K562 (cell line): ENCODE data around the gene CRIM1. TPM values are rescaled to one million over a fixed set of nuclear protein-coding genes. Genes with fewer than 3 reads are reported as not detected.

Experiments
- ATAC-seq: fragments of 200-7000 bp; cut with Tn5 transposase; 3 replicates; pipeline ENCODE4 v1.9.1; 2020; ENCODE audit warnings: moderate library complexity
- BruUV-seq: library from RNA; stranded (reverse); fragments of 400-500 nt; replicated peaks from 2 replicates; lab custom pipeline; 2021; lab: Mats Ljungman, UMichigan
- CTCF ChIA-PET: fragments of 300-600 bp; formaldehyde crosslinking; extraction: SDS; loops from one replicate; lab custom pipeline; 2021; ENCODE audit warnings: low intra/inter-chr PET ratio; lab: Yijun Ruan, JAX
- POLR2A ChIA-PET: fragments of 300-600, 350-650 bp; sonication (Branson Sonifier 250); formaldehyde crosslinking; extraction: SDS; loops from one replicate; lab custom pipeline; 2021; ENCODE audit warnings: antibody characterized with exemption, inconsistent platforms; lab: Yijun Ruan, JAX
- DNase-seq, 4 experiments: peaks; one replicate each; pipeline versions ENCODE4 v3.0.0 to v3.0.0-alpha.2; 2011 to 2018; ENCODE audit warnings: low spot score in 3 of 4, mixed read lengths in 3 of 4; ENCODE audit errors: extremely low read depth in 1 of 4
- FAIRE-seq: peaks from 2 replicates; lab custom pipeline; 2011; peaks lifted over from hg19 to GRCh38; lab: Jason Lieb, UNC
- H2AFZ ChIP-seq: 2 replicates; pipeline ENCODE4 v1.6.0; 2011; ENCODE audit warnings: low read depth, low read length, control low read depth, inconsistent platforms
- H3K27ac ChIP-seq: fragments of 200-600 bp; 3 replicates; pipeline ENCODE4 v1.8.0; 2011; ENCODE audit warnings: low read depth, mild to moderate bottlenecking, control low read depth, inconsistent platforms, low read length, moderate library complexity, mixed read lengths; ENCODE audit errors: extremely low read depth
- H3K27me3 ChIP-seq, 2 experiments: fragments of 300-600 bp in 1 of 2; 2 replicates in 1 of 2; 3 replicates in 1 of 2; pipeline versions ENCODE4 v1.6.0 to v1.8.0; 2011; ENCODE audit warnings: inconsistent platforms in 2 of 2, low read length in 2 of 2, mild to moderate bottlenecking in 1 of 2, mixed read lengths in 1 of 2, moderate library complexity in 1 of 2; ENCODE audit not compliant: control insufficient read depth in 2 of 2, insufficient read depth in 2 of 2
- H3K36me3 ChIP-seq: fragments of 300-600 bp; 3 replicates; pipeline ENCODE4 v1.8.0; 2011; ENCODE audit warnings: mild to moderate bottlenecking, low read length, inconsistent platforms; ENCODE audit not compliant: control insufficient read depth, insufficient read depth
- H3K4me1 ChIP-seq, 2 experiments: fragments of 200-600 bp in 1 of 2; replicated peaks in 1 of 2; 2 replicates in 1 of 2; 3 replicates in 1 of 2; pipeline versions ENCODE4 v1.5.1 to v1.8.0; 2011; ENCODE audit warnings: inconsistent platforms in 2 of 2, low read length in 2 of 2, mild to moderate bottlenecking in 1 of 2, mixed read lengths in 1 of 2, moderate library complexity in 1 of 2; ENCODE audit not compliant: control insufficient read depth in 2 of 2, insufficient read depth in 2 of 2
- H3K4me2 ChIP-seq: 2 replicates; pipeline ENCODE4 v1.6.1; 2011; ENCODE audit warnings: low read length, control low read depth, inconsistent platforms, mixed read lengths; ENCODE audit not compliant: insufficient read depth
- H3K4me3 ChIP-seq: fragments of 200-600 bp; sonication (generic), shearing (Covaris generic); 2 replicates; pipeline ENCODE4 v1.5.1; 2016; ENCODE audit warnings: control low read depth, inconsistent platforms
- H3K79me2 ChIP-seq: fragments of 200-600 bp; 3 replicates; pipeline ENCODE4 v1.8.0; 2011; ENCODE audit warnings: low read length, inconsistent platforms; ENCODE audit not compliant: control insufficient read depth, insufficient read depth
- H3K9ac ChIP-seq, 2 experiments: 2 replicates each; pipeline versions ENCODE4 v1.6.0 to v1.6.1; 2011; ENCODE audit warnings: low read depth in 2 of 2, low read length in 2 of 2, control low read depth in 1 of 2, inconsistent platforms in 1 of 2, mild to moderate bottlenecking in 1 of 2, mixed read lengths in 1 of 2; ENCODE audit not compliant: insufficient read depth in 1 of 2
- H3K9me1 ChIP-seq: one replicate; pipeline ENCODE4 v1.6.0; 2011; ENCODE audit warnings: inconsistent platforms, mild to moderate bottlenecking, low read length, moderate library complexity; ENCODE audit not compliant: control insufficient read depth, insufficient read depth
- H3K9me3 ChIP-seq: replicated peaks from 2 replicates; pipeline ENCODE4 v1.5.1; 2011; ENCODE audit warnings: low read depth, low read length, inconsistent platforms; ENCODE audit not compliant: control insufficient read depth, insufficient read depth
- H4K20me1 ChIP-seq: replicated peaks from 2 replicates; pipeline ENCODE4 v1.6.1; 2011; ENCODE audit warnings: low read length, inconsistent platforms, mixed read lengths; ENCODE audit not compliant: control insufficient read depth, insufficient read depth
- BCOR ChIP-seq: fragments of 450-650 bp; IDR thresholded peaks from 2 replicates; pipeline ENCODE4 v1.6.1; 2016
- FOXK1 ChIP-seq: sonication (generic); formaldehyde crosslinking; IDR thresholded peaks from 2 replicates; pipeline ENCODE4 v1.8.0; 2022; ENCODE audit warnings: missing genetic modification reagents, mild to moderate bottlenecking, borderline replicate concordance
- GTF2F1 ChIP-seq: IDR thresholded peaks from 2 replicates; pipeline ENCODE4 v1.6.1; 2011; ENCODE audit warnings: low read depth, low read length, improper control_type of control experiment
- HDGF ChIP-seq: fragments of 450-650 bp; IDR thresholded peaks from 2 replicates; pipeline ENCODE4 v1.6.1; 2016
- IRF9 ChIP-seq: fragments of 450-650 bp; IDR thresholded peaks from 2 replicates; pipeline ENCODE4 v1.6.1; 2016; ENCODE audit warnings: missing biosample characterization, missing genetic modification characterization
- MCM7 ChIP-seq, 2 experiments: fragments of 450-650 bp; IDR thresholded peaks; 2 replicates each; pipeline ENCODE4 v1.6.1; 2016 to 2018
- MED1 ChIP-seq: sonication (generic); formaldehyde crosslinking; IDR thresholded peaks from 2 replicates; pipeline ENCODE4 v1.8.1; 2023; ENCODE audit warnings: missing genetic modification reagents, borderline replicate concordance
- RBM25 ChIP-seq: fragments of 200-400 bp; formaldehyde crosslinking; IDR thresholded peaks from 2 replicates; pipeline ENCODE4 v1.6.1; 2018; ENCODE audit warnings: low read length, low read depth, moderate library complexity; ENCODE audit not compliant: severe bottlenecking
- ZKSCAN8 ChIP-seq: fragments of 200-800 bp; sonication (Bioruptor generic); IDR thresholded peaks from 2 replicates; pipeline ENCODE4 v1.6.1; 2016; ENCODE audit warnings: missing genetic modification characterization, missing compliant biosample characterization
- ZNF217 ChIP-seq: sonication (generic); formaldehyde crosslinking; IDR thresholded peaks from 2 replicates; pipeline ENCODE4 v1.8.0; 2022; ENCODE audit warnings: mild to moderate bottlenecking, missing genetic modification reagents
- ZNF347 ChIP-seq: fragments of 450-650 bp; formaldehyde crosslinking; IDR thresholded peaks from 2 replicates; pipeline ENCODE4 v1.4.0; 2020; ENCODE audit warnings: low read depth, mild to moderate bottlenecking, moderate library complexity
- ZNF408 ChIP-seq: fragments of 250-450 bp; sonication (Bioruptor Pico); IDR thresholded peaks from 2 replicates; pipeline ENCODE4 v1.4.0; 2020; ENCODE audit warnings: low read depth, mild to moderate bottlenecking, moderate library complexity
- WGBS: fragments of 100-300 bp; shearing (Covaris generic); methylation state at CpG from one replicate; pipeline ENCODE4 v1.1.6; 2016; ENCODE audit warnings: low coverage, mixed read lengths; ENCODE audit not compliant: insufficient coverage; ENCODE audit errors: missing lambda C conversion rate; 5-methylcytosine and 5-hydroxymethylcytosine counted together
- in situ Hi-C: fragments of 300-500 bp; cut with MboI; formaldehyde crosslinking; loops from 4 replicates; pipeline ENCODE4 v1.15.0; 2018; ENCODE audit warnings: inconsistent platforms, mixed read lengths
- intact Hi-C: fragments of 100-400 bp; cut with micrococcal nuclease; formaldehyde crosslinking; loops from 2 replicates; pipeline ENCODE4 v1.14.2; 2022
- polyA plus RNA-seq, 8 experiments: library from polyadenylated mRNA; depleted of rRNA in 4 of 8; stranded (reverse) in 5 of 8; unstranded in 3 of 8; fragments of >200 nt; fragmentation: Nextera tagmentation in 2 of 8; fragmentation: Illumina TruSeq in 1 of 8; extraction: Ambion mirVana in 2 of 8; extraction: Trizol in 1 of 8; gene quantifications; 2 replicates each; pipeline versions ENCODE4 v1.2.1 to v1.2.3, GENCODE V29; 2011 to 2014; ENCODE audit warnings: inconsistent platforms in 1 of 8, missing spikeins in 1 of 8
- total RNA-seq, 7 experiments: library from RNA; depleted of rRNA in 6 of 7; stranded (reverse); fragments of >200 nt in 6 of 7; fragmentation: Illumina TruSeq in 2 of 7; extraction: Trizol in 2 of 7; gene quantifications; 2 replicates each; pipeline versions ENCODE4 v1.2.1 to v1.2.3, GENCODE V29; 2011 to 2021; ENCODE audit warnings: low replicate concordance in 1 of 7
- TF ChIP-seq, protein P1 (sequence below), 2 experiments: fragments of 450-650 bp in 1 of 2; IDR thresholded peaks; 2 replicates each; pipeline ENCODE4 v1.6.1; 2011 to 2017; ENCODE audit warnings: low read depth in 2 of 2, antibody characterized with exemption in 1 of 2, borderline replicate concordance in 1 of 2, low read length in 1 of 2, mild to moderate bottlenecking in 1 of 2, mixed read lengths in 1 of 2; ENCODE audit not compliant: control insufficient read depth in 1 of 2

Gene CRIM1
- total and polyA plus RNA-seq, 9 of the 15 experiments (the other 6 are each of a cell fraction or from before 2014, with no cell fraction given) = 0.01 to 0.36 (median 0.06) TPM; not detected in 1

GRCh38 chr2:36339607-36340218, 15.9 kb upstream of the CRIM1 start:
- Histone ChIP-seq H3K4me1 (no peaks in the 10 kb centered on the region), H2AFZ (no peak overlapping the region), H3K9me1 (no peaks in the 10 kb centered on the region), H3K36me3 (no peaks in the 10 kb centered on the region), H3K4me2 (no peak overlapping the region), H3K27me3 (no peaks in the 10 kb centered on the region), H3K79me2 (no peaks in the 10 kb centered on the region), H3K9ac (no peak overlapping the region), H3K9me3 (no peaks in the 10 kb centered on the region), H3K27ac (no peak overlapping the region), H4K20me1 (no peaks in the 10 kb centered on the region), H3K4me3 (no peak overlapping the region)
- intact Hi-C loops (no loop called here), in situ Hi-C loops (loop anchor here (10.0 kb wide), 1 partner anchor 425 kb away; no protein-coding TSS in a partner anchor)
- no peak for FAIRE-seq
- no peak for DNase-seq
- CTCF ChIA-PET = no interaction called here
- ATAC-seq = no peak
- BruUV-seq = no TSS peak
- 0% methylated on average over 6 of the region's 6 CpGs for WGBS
- TF ChIP-seq RBM25 = no peak
- POLR2A ChIA-PET = no interaction called here

DNA sequence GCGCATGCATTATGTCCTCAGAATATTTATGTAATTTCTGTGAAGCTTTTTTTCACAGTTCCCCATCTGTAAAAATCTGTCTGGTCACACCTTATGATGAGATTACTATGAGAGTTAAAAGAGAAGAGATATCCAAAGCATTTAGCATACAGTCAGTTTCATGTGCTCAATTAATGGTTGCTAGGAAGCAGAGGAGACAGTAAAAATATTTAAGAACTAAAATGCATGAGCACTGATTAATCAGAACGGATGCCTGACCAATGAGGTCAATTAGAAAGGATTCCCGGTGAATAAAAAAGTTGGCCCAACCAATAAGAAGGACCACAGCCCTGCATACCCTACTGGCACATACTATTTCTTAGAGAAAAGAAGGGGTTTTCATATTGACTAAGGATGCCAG, 12.0 kb upstream of the CRIM1 start:
- Histone ChIP-seq H3K4me2 (no peak overlapping the region), H3K9me1 (no peaks in the 10 kb centered on the region), H4K20me1 (no peaks in the 10 kb centered on the region), H3K27ac (no peak overlapping the region), H3K9me3 (no peaks in the 10 kb centered on the region), H3K9ac (no peak overlapping the region), H3K36me3 (no peaks in the 10 kb centered on the region), H3K27me3 (no peaks in the 10 kb centered on the region), H3K79me2 (no peaks in the 10 kb centered on the region), H3K4me1 (no peaks in the 10 kb centered on the region), H2AFZ (no peak overlapping the region), H3K4me3 (no peak overlapping the region)
- no TSS peak for BruUV-seq
- CTCF ChIA-PET = no interaction called here
- intact Hi-C loops (no loop called here), in situ Hi-C loops (loop anchor here (10.0 kb wide), 1 partner anchor 421 kb away; no protein-coding TSS in a partner anchor)
- POLR2A ChIA-PET = no interaction called here
- ATAC-seq (no peak), DNase-seq (no peak), FAIRE-seq (no peak)
- 2% methylated on average over 3 of the region's 3 CpGs for WGBS
- no peak for TF ChIP-seq BCOR
- TF ChIP-seq GTF2F1 = no peak
- no peak for TF ChIP-seq IRF9 (tag)
- TF ChIP-seq ZKSCAN8 (CRISPR knock-in tag) = no peak
- no peak for TF ChIP-seq MCM7 (IDR thresholded peaks at IDR 0.05)
- no peak for TF ChIP-seq HDGF
- no peak for TF ChIP-seq FOXK1 (CRISPR knock-in tag)
- TF ChIP-seq ZNF408 = no peak
- TF ChIP-seq MED1 (CRISPR knock-in tag) = no peak
- TF ChIP-seq, protein P1, sequence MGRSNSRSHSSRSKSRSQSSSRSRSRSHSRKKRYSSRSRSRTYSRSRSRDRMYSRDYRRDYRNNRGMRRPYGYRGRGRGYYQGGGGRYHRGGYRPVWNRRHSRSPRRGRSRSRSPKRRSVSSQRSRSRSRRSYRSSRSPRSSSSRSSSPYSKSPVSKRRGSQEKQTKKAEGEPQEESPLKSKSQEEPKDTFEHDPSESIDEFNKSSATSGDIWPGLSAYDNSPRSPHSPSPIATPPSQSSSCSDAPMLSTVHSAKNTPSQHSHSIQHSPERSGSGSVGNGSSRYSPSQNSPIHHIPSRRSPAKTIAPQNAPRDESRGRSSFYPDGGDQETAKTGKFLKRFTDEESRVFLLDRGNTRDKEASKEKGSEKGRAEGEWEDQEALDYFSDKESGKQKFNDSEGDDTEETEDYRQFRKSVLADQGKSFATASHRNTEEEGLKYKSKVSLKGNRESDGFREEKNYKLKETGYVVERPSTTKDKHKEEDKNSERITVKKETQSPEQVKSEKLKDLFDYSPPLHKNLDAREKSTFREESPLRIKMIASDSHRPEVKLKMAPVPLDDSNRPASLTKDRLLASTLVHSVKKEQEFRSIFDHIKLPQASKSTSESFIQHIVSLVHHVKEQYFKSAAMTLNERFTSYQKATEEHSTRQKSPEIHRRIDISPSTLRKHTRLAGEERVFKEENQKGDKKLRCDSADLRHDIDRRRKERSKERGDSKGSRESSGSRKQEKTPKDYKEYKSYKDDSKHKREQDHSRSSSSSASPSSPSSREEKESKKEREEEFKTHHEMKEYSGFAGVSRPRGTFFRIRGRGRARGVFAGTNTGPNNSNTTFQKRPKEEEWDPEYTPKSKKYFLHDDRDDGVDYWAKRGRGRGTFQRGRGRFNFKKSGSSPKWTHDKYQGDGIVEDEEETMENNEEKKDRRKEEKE (IDR thresholded peaks at IDR 0.05; ENCODE audit: borderline replicate concordance in 1 of 2, control insufficient read depth in 1 of 2, low read depth in 2 of 2, low read length in 1 of 2) = no peak
- no peak for TF ChIP-seq ZNF347 (CRISPR knock-in tag)
- no peak for TF ChIP-seq ZNF217 (CRISPR knock-in tag)
